GM23248 (cell line): ENCODE measurements around the gene CNGA2. TPM values are rescaled to one million over a fixed set of nuclear protein-coding genes. Genes with fewer than 3 reads are reported as not detected.

ENCODE experiments used
- DNase-seq: peaks from one replicate; pipeline ENCODE4 v3.0.0-alpha.2; 2015
- H2AFZ ChIP-seq: fragments of 200-600 bp; sonication (generic); 2 replicates; pipeline ENCODE4 v1.6.1; 2016; ENCODE audit warnings: antibody characterized with exemption
- H3F3A ChIP-seq: fragments of 200-600 bp; sonication (generic); 2 replicates; pipeline ENCODE4 v1.6.1; 2016; ENCODE audit warnings: mild to moderate bottlenecking, antibody characterized with exemption, mixed run types; ENCODE audit not compliant: insufficient read depth
- H3K27ac ChIP-seq: fragments of 200-600 bp; sonication (generic); 2 replicates; pipeline ENCODE4 v1.5.1; 2016; ENCODE audit warnings: mild to moderate bottlenecking
- H3K27me3 ChIP-seq: fragments of 200-600 bp; sonication (generic); replicated peaks from 2 replicates; pipeline ENCODE4 v1.6.1; 2016; ENCODE audit warnings: mild to moderate bottlenecking; ENCODE audit not compliant: insufficient read depth
- H3K36me3 ChIP-seq: fragments of 200-600 bp; sonication (generic); 2 replicates; pipeline ENCODE4 v1.6.1; 2016; ENCODE audit warnings: low read depth, mild to moderate bottlenecking
- H3K4me1 ChIP-seq: fragments of 200-600 bp; sonication (generic); 2 replicates; pipeline ENCODE4 v1.6.1; 2016; ENCODE audit warnings: mild to moderate bottlenecking; ENCODE audit not compliant: insufficient read depth
- H3K4me2 ChIP-seq: fragments of 200-600 bp; sonication (generic); one replicate; pipeline ENCODE4 v1.6.1; 2016; ENCODE audit warnings: mild to moderate bottlenecking; ENCODE audit not compliant: unreplicated experiment
- H3K4me3 ChIP-seq: fragments of 200-600 bp; sonication (generic); 2 replicates; pipeline ENCODE4 v1.5.1; 2016; ENCODE audit warnings: mild to moderate bottlenecking
- H3K79me2 ChIP-seq: fragments of 200-600 bp; sonication (generic); 2 replicates; pipeline ENCODE4 v1.6.1; 2016; ENCODE audit warnings: mild to moderate bottlenecking; ENCODE audit not compliant: insufficient read depth
- H3K9ac ChIP-seq: fragments of 200-600 bp; sonication (generic); 2 replicates; pipeline ENCODE4 v1.6.1; 2016; ENCODE audit warnings: mild to moderate bottlenecking
- H3K9me2 ChIP-seq: fragments of 200-600 bp; sonication (generic); 2 replicates; pipeline ENCODE4 v1.6.1; 2016; ENCODE audit warnings: mixed run types, mild to moderate bottlenecking, moderate library complexity; ENCODE audit not compliant: insufficient read depth
- H3K9me3 ChIP-seq: fragments of 200-600 bp; sonication (generic); one replicate; pipeline ENCODE4 v1.6.1; 2017; ENCODE audit warnings: low read depth
- H4K20me1 ChIP-seq: fragments of 200-600 bp; sonication (generic); 2 replicates; pipeline ENCODE4 v1.6.0; 2016; ENCODE audit not compliant: insufficient read depth
- EZH2 ChIP-seq: fragments of 200-600 bp; sonication (generic); IDR thresholded peaks from 2 replicates; pipeline ENCODE4 v1.6.1; 2018; ENCODE audit warnings: antibody characterized with exemption, mild to moderate bottlenecking; ENCODE audit not compliant: insufficient read depth, poor library complexity, severe bottlenecking
- EZH2phosphoT487 ChIP-seq: fragments of 200-600 bp; sonication (generic); IDR thresholded peaks from 2 replicates; pipeline ENCODE4 v1.6.1; 2018; ENCODE audit warnings: antibody characterized with exemption, moderate library complexity, mild to moderate bottlenecking, low read depth; ENCODE audit not compliant: insufficient read depth
- WGBS, 2 experiments: methylation state at CpG; one replicate each; pipeline ENCODE4 v1.1.6; 2015 to 2017; ENCODE audit warnings: low lambda C conversion rate in 2 of 2, low coverage in 1 of 2; ENCODE audit errors: missing lambda C conversion rate in 2 of 2; 5-methylcytosine and 5-hydroxymethylcytosine counted together
- in situ Hi-C: fragments of 300-500 bp; cut with MboI; formaldehyde crosslinking; loops from 2 replicates; pipeline ENCODE4 v1.15.0; 2020
- polyA plus RNA-seq: library from polyadenylated mRNA; unstranded; fragments of >200 nt; fragmentation: Nextera tagmentation; extraction: Ambion mirVana; gene quantifications from 2 replicates; pipeline ENCODE4 v1.2.1, GENCODE V29; 2016
- total RNA-seq: library from RNA; depleted of rRNA; stranded (reverse); fragments of >200 nt; shearing (Covaris generic); gene quantifications from 2 replicates; pipeline ENCODE4 v1.2.3, GENCODE V29; 2014; rRNA removed

Gene CNGA2
- total and polyA plus RNA-seq, 2 experiments from 2014 or later, result not detected

DNA sequence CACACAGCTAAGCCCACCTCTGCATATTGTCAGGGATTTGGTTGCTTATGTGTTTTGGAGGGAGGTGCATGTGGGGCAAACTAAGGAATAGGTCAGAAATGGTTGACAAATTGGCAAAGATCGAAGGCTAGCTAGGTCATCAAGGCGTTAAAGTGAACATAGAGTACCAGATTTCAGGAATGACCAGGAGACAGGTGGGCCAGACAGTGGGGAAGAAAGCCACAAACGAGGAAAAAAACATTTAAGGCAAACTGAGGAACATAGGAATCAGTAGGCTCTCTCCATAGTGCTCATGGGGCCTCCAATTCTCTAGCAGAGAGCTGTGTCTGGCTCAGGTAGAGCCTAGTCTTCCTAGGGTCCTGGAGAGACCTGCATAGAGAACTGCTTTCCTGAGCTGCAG, 57.4 kb downstream of the CNGA2 start:
- no peak for DNase-seq
- Histone ChIP-seq H3K4me2 (no peak overlapping the region), H3K9me2 (no peaks in the 10 kb centered on the region), H3K9me3 (no peaks in the 10 kb centered on the region), H2AFZ (no peak overlapping the region), H3K27me3 (no peaks in the 10 kb centered on the region), H4K20me1 (no peaks in the 10 kb centered on the region), H3F3A (no peaks in the 10 kb centered on the region), H3K36me3 (no peaks in the 10 kb centered on the region), H3K4me3 (no peak overlapping the region), H3K4me1 (peaks cover 13% of the 10 kb centered on the region; the same call in 1 of the 2 replicates), H3K27ac (no peak overlapping the region), H3K79me2 (no peaks in the 10 kb centered on the region), H3K9ac (no peak overlapping the region)
- no peak for TF ChIP-seq EZH2
- TF ChIP-seq EZH2phosphoT487, result no peak
- in situ Hi-C loops, result no loop called here
- 90 to 98% methylated on average over 3 of the region's 3 CpGs for WGBS, 2 experiments

DNA sequence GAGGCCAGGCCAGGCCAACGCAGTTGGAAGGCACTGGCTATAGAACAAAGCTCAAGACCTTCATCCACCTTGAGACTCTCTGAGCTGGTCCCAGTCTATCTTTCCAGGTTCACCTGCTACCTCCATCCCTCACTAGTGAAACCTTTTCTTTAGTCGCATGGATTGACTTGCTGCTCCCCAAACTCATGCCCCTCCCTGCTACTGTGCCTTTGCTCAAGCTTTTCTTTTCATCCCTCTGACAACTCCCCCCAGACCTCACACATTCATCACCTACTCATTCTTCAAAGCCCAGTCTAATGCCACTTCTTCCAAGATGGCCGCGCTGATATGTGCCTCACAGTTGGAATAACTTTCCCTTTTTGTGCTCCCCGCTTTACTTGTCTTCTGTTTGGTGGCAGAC, 58.0 kb downstream of the CNGA2 start:
- Histone ChIP-seq H3K9me2 (no peaks in the 10 kb centered on the region), H3F3A (no peaks in the 10 kb centered on the region), H3K79me2 (no peaks in the 10 kb centered on the region), H3K4me3 (no peak overlapping the region), H3K27me3 (no peaks in the 10 kb centered on the region), H3K4me1 (peaks cover 13% of the 10 kb centered on the region; the same call in 1 of the 2 replicates), H3K4me2 (no peak overlapping the region), H3K27ac (no peak overlapping the region), H3K9ac (no peak overlapping the region), H3K36me3 (no peaks in the 10 kb centered on the region), H2AFZ (no peak overlapping the region), H3K9me3 (no peaks in the 10 kb centered on the region), H4K20me1 (no peaks in the 10 kb centered on the region)
- TF ChIP-seq EZH2phosphoT487, result no peak
- TF ChIP-seq EZH2, result no peak
- WGBS, 2 experiments, result 89 to 99% methylated on average over 5 of the region's 5 CpGs
- in situ Hi-C loops, result no loop called here
- no peak for DNase-seq

DNA sequence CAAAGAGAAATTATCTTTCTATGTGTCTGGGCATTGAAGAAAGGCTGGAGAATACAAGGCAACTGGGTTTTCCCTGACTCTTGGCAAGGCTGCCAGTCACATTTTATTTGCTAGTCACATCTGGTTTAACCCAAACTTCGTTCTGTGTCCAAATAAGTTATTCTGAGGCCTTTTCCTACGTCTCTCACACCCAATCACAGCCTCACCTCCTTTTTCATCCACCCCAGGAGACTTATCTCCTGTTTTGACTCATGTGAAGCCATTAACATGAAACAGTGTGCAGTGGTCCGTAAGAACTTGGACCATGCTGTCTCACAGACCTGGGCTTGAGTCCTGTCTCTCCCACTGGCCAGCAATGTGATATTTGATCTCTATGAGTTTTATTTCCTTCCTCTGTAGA, 59.3 kb downstream of the CNGA2 start:
- in situ Hi-C loops, result no loop called here
- Histone ChIP-seq H3K9me3 (no peaks in the 10 kb centered on the region), H4K20me1 (no peaks in the 10 kb centered on the region), H3K4me3 (no peak overlapping the region), H3K9ac (no peak overlapping the region), H3K9me2 (no peaks in the 10 kb centered on the region), H3K36me3 (no peaks in the 10 kb centered on the region), H3K27me3 (no peaks in the 10 kb centered on the region), H2AFZ (no peak overlapping the region), H3K79me2 (no peaks in the 10 kb centered on the region), H3K4me1 (peaks cover 15% of the 10 kb centered on the region; the same call in 1 of the 2 replicates), H3K27ac (no peak overlapping the region), H3F3A (no peaks in the 10 kb centered on the region), H3K4me2 (no peak overlapping the region)
- TF ChIP-seq EZH2phosphoT487 (no peak), EZH2 (no peak)
- 57 to 60% methylated on average over 3 of the region's 3 CpGs for WGBS, 2 experiments
- no peak for DNase-seq

Other genes with a start within 250 kb of the CNGA2 start
- gene PASD1, start 171.1 kb upstream of the CNGA2 start, total RNA-seq, result not detected in 2 replicates
- gene PASD1, start 171.1 kb upstream of the CNGA2 start, polyA plus RNA-seq, result not detected in 2 replicates
- gene PRRG3, start 39.3 kb upstream of the CNGA2 start, total RNA-seq, result not detected in 2 replicates
- 0.14 and 0.21 TPM in 2 replicates for gene PRRG3, start 39.3 kb upstream of the CNGA2 start, polyA plus RNA-seq
- not detected in 2 replicates for gene FATE1, start 18.7 kb upstream of the CNGA2 start, total RNA-seq
- not detected in 2 replicates for gene FATE1, start 18.7 kb upstream of the CNGA2 start, polyA plus RNA-seq
- gene MAGEA4, start 178.1 kb downstream of the CNGA2 start, total RNA-seq, result not detected in 2 replicates
- not detected in 2 replicates for gene MAGEA4, start 178.1 kb downstream of the CNGA2 start, polyA plus RNA-seq
- gene GABRE, start 239.9 kb downstream of the CNGA2 start, total RNA-seq, result 20.8 and 30.4 TPM in 2 replicates
- gene GABRE, start 239.9 kb downstream of the CNGA2 start, polyA plus RNA-seq, result 13.0 and 19.4 TPM in 2 replicates